Tibial nerve (tissue), 4 donors: Measurements from ENCODE around the gene SNX20. TPM values are rescaled to one million over a fixed set of nuclear protein-coding genes. Genes with fewer than 3 reads are reported as not detected.

ENCODE experiments used
- DNase-seq, 2 donors: peaks; one replicate each; pipeline ENCODE4 v3.0.0-alpha.2; 2019; ENCODE audit warnings: low spot score in 2 of 2
- H3K27ac ChIP-seq, 4 donors: fragments of 200-600 bp; sonication (generic) in 3 of 4; one replicate each; pipeline ENCODE4 v1.5.1; 2017 to 2019; ENCODE audit warnings: mild to moderate bottlenecking in 1 of 4
- H3K27me3 ChIP-seq, 2 donors: fragments of 200-600 bp; sonication (generic) in 1 of 2; one replicate each; pipeline versions ENCODE4 v1.5.1 to v1.6.0; 2017 to 2019
- H3K36me3 ChIP-seq, 3 donors: fragments of 200-600 bp; sonication (generic); one replicate each; pipeline ENCODE4 v1.5.1; 2018 to 2019
- H3K4me1 ChIP-seq, 4 donors: fragments of 200-600 bp; sonication (generic) in 3 of 4; one replicate each; pipeline ENCODE4 v1.5.1; 2017 to 2019
- H3K4me3 ChIP-seq, 4 donors: fragments of 200-600 bp; sonication (generic) in 3 of 4; one replicate each; pipeline ENCODE4 v1.5.1; 2017 to 2019; ENCODE audit warnings: mild to moderate bottlenecking in 1 of 4, moderate library complexity in 1 of 4
- H3K9me3 ChIP-seq, 4 donors: fragments of 200-600 bp; sonication (generic) in 3 of 4; one replicate each; pipeline ENCODE4 v1.5.1; 2017 to 2019
- EP300 ChIP-seq, 2 donors: sonication (generic); formaldehyde crosslinking; IDR thresholded peaks; one replicate each; pipeline ENCODE4 v1.6.1; 2017; ENCODE audit warnings: antibody characterized with exemption in 2 of 2, mild to moderate bottlenecking in 1 of 2
- POLR2A ChIP-seq, 2 donors: fragments of 450-650 bp; IDR thresholded peaks; one replicate each; pipeline ENCODE4 v1.6.1; 2017; ENCODE audit warnings: antibody characterized with exemption in 2 of 2, mild to moderate bottlenecking in 2 of 2, moderate library complexity in 2 of 2
- whole genome bisulfite sequencing, 2 donors: methylation state at CpG; one replicate each; pipeline ENCODE4 v1.1.5; 2018; 5-methylcytosine and 5-hydroxymethylcytosine counted together
- total RNA-seq, 4 donors: library from RNA; depleted of rRNA; stranded (reverse); fragments of >200 nt; gene quantifications; one replicate each; pipeline ENCODE4 v1.1.0, GENCODE V29; 2016
- TF ChIP-seq, protein P1 (sequence below), 5 experiments: fragments of 200-600 bp in 3 of 5; fragments of 450-650 bp in 2 of 5; sonication (generic) in 3 of 5; IDR thresholded peaks; one replicate each; pipeline ENCODE4 v1.5.1; 2016 to 2019; ENCODE audit warnings: antibody characterized with exemption in 5 of 5, mild to moderate bottlenecking in 3 of 5, moderate library complexity in 2 of 5

Gene SNX20
- total RNA-seq, 4 donors from 2014 or later = 1.7 to 5.1 (median 2.3) TPM

DNA sequence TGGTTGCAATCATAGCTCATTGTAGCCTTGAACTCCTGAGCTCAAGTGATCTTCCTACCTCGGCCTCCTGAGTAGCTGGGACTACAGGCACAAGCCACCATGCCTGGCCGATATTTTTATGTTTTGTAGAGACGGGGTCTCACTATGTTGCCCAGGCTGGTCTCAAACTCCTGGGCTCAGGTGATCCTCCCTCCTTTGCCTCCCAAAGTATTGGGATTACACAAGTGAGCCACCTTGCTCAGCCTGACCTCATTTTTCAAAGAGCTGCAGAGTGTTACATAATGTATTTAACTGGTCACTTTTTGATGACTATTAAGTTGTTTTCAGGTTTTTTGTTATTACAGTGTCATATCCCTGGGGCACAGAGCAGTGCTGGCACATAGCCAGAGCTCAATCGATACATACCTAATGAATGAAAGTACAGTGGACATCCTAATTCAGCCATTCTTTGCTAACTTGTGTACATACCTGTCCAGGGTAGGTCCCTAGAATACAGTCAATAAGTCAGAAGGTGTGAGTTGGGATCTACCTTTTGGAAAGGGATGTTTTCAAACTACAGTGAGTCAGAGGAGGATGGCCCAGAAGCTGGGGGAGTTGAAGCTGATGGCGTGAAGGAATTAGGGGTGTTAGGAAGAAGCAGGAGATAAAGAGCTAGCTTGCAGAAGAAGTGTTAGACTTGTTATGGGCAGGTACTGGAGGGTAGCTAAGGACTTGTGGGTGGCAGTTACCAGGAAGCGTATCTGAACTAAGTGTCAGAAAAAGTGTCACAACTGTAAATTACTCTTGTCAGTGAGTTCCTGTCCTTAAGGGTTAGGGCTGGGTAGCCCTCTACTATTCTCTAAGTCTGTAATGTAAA is 40.7 kb upstream of the SNX20 start:
- Histone ChIP-seq H3K4me3 (no peak overlapping the region), H3K36me3 (peaks cover 0 to 20% (median 0%) of the 10 kb centered on the region in 3 donors), H3K4me1 (no peaks in the 10 kb centered on the region), H3K27me3 (no peaks in the 10 kb centered on the region), H3K9me3 (no peaks in the 10 kb centered on the region), H3K27ac (no peak overlapping the region)
- no peak for DNase-seq
- TF ChIP-seq, protein P1, sequence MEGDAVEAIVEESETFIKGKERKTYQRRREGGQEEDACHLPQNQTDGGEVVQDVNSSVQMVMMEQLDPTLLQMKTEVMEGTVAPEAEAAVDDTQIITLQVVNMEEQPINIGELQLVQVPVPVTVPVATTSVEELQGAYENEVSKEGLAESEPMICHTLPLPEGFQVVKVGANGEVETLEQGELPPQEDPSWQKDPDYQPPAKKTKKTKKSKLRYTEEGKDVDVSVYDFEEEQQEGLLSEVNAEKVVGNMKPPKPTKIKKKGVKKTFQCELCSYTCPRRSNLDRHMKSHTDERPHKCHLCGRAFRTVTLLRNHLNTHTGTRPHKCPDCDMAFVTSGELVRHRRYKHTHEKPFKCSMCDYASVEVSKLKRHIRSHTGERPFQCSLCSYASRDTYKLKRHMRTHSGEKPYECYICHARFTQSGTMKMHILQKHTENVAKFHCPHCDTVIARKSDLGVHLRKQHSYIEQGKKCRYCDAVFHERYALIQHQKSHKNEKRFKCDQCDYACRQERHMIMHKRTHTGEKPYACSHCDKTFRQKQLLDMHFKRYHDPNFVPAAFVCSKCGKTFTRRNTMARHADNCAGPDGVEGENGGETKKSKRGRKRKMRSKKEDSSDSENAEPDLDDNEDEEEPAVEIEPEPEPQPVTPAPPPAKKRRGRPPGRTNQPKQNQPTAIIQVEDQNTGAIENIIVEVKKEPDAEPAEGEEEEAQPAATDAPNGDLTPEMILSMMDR (IDR thresholded peaks at IDR 0.05) = no peak
- no peak for TF ChIP-seq POLR2A (IDR thresholded peaks at IDR 0.05)
- no peak for TF ChIP-seq EP300 (IDR thresholded peaks at IDR 0.05)
- WGBS, 2 donors = 92% methylated on average over 6 of the region's 6 CpGs

DNA sequence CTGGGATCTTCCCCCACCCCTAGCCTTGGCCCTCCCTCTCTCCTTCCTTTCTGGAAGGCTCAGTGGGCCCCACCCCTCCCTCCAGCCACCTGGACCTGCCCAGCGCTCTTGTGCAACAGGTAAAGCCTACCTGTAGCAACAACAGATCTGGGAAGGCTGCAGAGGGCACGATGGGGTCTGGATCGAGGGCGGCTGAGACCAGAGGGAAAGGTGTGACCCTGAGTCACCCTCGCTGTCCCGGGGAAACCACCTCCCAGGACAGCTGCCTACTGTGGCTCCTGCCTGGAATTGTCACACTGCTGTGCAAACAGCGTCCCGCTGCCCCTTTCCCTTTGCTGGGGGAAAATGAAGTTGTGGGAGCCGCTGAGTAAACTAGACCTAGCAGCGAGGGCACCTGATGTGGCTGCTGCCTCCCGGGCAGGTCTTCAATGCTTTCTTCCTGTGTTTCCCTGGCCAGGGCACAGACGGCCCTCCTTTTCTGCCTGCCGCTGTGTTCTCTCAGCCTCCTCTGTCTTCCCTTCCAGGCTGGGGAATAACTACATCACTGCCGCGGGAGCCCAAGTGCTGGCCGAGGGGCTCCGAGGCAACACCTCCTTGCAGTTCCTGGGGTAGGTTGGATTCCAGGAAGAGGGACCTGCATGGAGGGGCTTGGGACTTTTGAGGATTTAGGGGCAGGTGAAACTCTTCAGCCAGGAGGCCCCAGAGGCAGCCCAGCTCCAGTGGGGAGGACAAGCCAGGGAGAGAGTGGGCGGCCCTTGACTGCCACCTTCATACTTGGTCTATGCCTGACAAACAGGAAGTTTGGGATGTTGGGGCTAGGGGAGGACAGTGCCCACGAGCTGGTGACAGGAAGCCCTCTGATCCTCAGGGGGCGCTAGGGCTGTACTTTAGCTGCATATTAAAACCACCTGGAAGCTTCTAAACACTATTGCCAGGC is 38.6 kb upstream of the SNX20 start:
- H3K4me1 ChIP-seq = no peaks in the 10 kb centered on the region
- WGBS, 2 donors = 73 to 75% methylated on average over 16 to 20 of the region's 20 CpGs
- H3K9me3 ChIP-seq = no peaks in the 10 kb centered on the region
- peaks cover 0 to 12% (median 0%) of the 10 kb centered on the region in 3 donors for H3K36me3 ChIP-seq
- no peak for DNase-seq
- H3K4me3 ChIP-seq = no peak overlapping the region
- TF ChIP-seq POLR2A (IDR thresholded peaks at IDR 0.05) = no peak
- TF ChIP-seq, protein P1 (IDR thresholded peaks at IDR 0.05) = no peak
- TF ChIP-seq EP300 (IDR thresholded peaks at IDR 0.05) = no peak
- no peak overlapping the region for H3K27ac ChIP-seq
- no peaks in the 10 kb centered on the region for H3K27me3 ChIP-seq

DNA sequence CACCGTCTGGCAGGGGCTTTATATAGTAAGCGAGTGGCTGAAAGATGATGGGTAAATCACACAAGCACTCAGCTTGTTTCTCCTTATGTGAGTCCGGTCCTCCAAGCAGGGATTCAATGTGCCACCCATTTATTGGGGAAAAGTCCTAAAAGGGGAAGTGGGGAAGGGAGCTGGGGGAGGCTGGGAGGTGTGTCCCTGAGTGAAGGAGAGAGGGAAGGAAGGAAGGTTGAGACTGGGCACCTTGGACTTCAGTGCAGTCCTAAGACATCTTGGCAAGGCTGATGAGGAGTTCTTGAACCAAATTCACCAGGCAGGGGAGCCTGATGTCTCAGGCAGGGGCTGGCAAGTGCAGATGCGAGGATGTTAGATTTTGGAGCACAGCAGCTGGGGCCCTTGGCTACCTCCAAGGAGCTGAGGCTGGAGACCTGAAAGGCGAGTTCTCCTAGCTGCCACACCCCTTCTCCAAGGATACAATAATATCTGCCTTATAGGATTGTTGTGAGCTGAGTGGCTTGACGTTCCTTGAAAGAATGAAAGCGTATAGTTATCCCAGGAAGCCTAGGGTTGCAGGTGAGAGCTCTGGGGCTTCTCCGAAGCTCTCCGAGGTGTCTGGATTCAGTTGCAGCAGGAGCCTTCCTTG is 37.8 kb upstream of the SNX20 start:
- no peaks in the 10 kb centered on the region for H3K9me3 ChIP-seq
- TF ChIP-seq, protein P1 (IDR thresholded peaks at IDR 0.05) = no peak
- no peak for TF ChIP-seq POLR2A (IDR thresholded peaks at IDR 0.05)
- no peak for TF ChIP-seq EP300 (IDR thresholded peaks at IDR 0.05)
- WGBS, 2 donors = 76 to 80% methylated on average over 9 of the region's 9 CpGs
- no peaks in the 10 kb centered on the region for H3K4me1 ChIP-seq
- no peak overlapping the region for H3K4me3 ChIP-seq
- no peak for DNase-seq
- H3K27me3 ChIP-seq = no peaks in the 10 kb centered on the region
- peaks cover 0 to 12% (median 0%) of the 10 kb centered on the region in 3 donors for H3K36me3 ChIP-seq
- no peak overlapping the region for H3K27ac ChIP-seq

DNA sequence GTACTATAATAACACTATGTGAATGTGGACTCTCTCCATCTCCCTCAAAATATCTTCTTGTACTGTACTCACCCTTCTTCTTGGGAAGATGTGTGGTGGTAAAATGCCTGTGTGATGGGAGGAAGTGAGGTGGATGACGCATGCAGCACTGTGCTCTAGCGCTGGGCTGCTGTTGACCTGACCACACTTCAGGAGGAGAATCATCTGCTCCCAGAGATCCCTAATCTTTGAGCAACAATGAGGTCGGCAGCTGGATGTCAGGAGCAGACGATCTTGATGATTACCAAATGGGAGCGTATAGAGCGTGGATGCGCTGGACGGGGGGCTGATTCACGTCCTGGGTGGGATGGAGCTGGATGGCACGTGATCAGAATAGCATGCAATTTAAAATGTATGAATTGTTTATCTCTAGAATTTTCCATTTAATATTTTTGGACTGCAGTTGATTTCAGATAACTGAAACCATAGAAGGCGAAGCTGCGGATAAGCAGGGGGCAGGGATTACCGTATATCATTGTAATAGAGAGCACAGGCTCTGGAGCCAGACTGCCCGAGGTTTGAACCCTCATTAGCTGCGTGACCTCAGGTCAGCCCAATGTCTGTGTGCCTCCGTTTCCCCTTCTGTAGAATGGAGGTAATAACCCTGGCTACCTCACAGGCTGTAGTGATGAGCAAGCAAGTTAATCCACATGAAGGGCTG is 37.1 kb upstream of the SNX20 start:
- H3K27me3 ChIP-seq = no peaks in the 10 kb centered on the region
- no peaks in the 10 kb centered on the region for H3K4me1 ChIP-seq
- 60 to 65% methylated on average over 16 of the region's 16 CpGs for WGBS, 2 donors
- no peak for DNase-seq
- H3K36me3 ChIP-seq = peaks cover 0 to 11% (median 0%) of the 10 kb centered on the region in 3 donors
- H3K4me3 ChIP-seq = no peak overlapping the region
- no peaks in the 10 kb centered on the region for H3K9me3 ChIP-seq
- TF ChIP-seq, protein P1 (IDR thresholded peaks at IDR 0.05) = no peak
- TF ChIP-seq EP300 (IDR thresholded peaks at IDR 0.05) (no peak), POLR2A (IDR thresholded peaks at IDR 0.05) (no peak)
- no peak overlapping the region for H3K27ac ChIP-seq
